ENCODE results near the gene GPN2. TPM values are rescaled to one million over a fixed set of nuclear protein-coding genes. Genes with fewer than 3 reads are reported as not detected.

GPN2 gene
- total and polyA plus RNA-seq, 2 of the 4 experiments (the other 2 are of a cell fraction): 15.4 to 22.2 TPM

- TF ChIP-seq MAFK (IDR thresholded peaks at IDR 0.05; ENCODE audit: low read depth, low read length) (no peak), SMC3 (IDR thresholded peaks at IDR 0.05; ENCODE audit: low read depth, low read length) (no peak)
- H3K4me3 ChIP-seq (ENCODE audit: insufficient read depth, low read depth, low read length): no peak overlapping the region
- H3K23ac ChIP-seq (ENCODE audit: low read depth, low read length): no peak overlapping the region
- ChIA-PET POLR2A (ENCODE audit: unreplicated experiment) (no interaction called here), CTCF (no interaction called here)
- no peak overlapping the region for H3K4ac ChIP-seq (ENCODE audit: low read depth, low read length)
- no peaks in the 10 kb centered on the region for H3K9me3 ChIP-seq (ENCODE audit: control insufficient read depth, insufficient read depth, low read length)
- H3K9me1 ChIP-seq (ENCODE audit: insufficient read depth, low read length): peaks cover 20% of the 10 kb centered on the region
- H3K27me3 ChIP-seq (ENCODE audit: control insufficient read depth, insufficient read depth, low read length): no peaks in the 10 kb centered on the region
- H4K20me1 ChIP-seq (ENCODE audit: insufficient read depth, low read length): no peaks in the 10 kb centered on the region
- DNase-seq: no peak
- no peak overlapping the region for H2BK20ac ChIP-seq (ENCODE audit: low read depth, low read length)
- no peak overlapping the region for H3K4me2 ChIP-seq (ENCODE audit: low read depth, low read length)
- H3K36me3 ChIP-seq (ENCODE audit: control insufficient read depth, insufficient read depth, low read length): peaks cover 36% of the 10 kb centered on the region
- in situ Hi-C loops (cut with MboI; ENCODE audit: low sequenced_read_pairs): no loop called here
- no peak overlapping the region for H2AFZ ChIP-seq (replicated peaks; ENCODE audit: low read length, poor library complexity)
- H3K56ac ChIP-seq (ENCODE audit: extremely low read depth, insufficient read depth, low read length): no peak overlapping the region
- H4K5ac ChIP-seq (ENCODE audit: low read depth, low read length): no peak overlapping the region
- H4K91ac ChIP-seq (ENCODE audit: insufficient read depth, low read depth, low read length): no peak overlapping the region; the same call in 1 of the 2 replicates
- no peak overlapping the region for H3K18ac ChIP-seq (ENCODE audit: low read depth, low read length)
- no peak overlapping the region for H2BK15ac ChIP-seq (ENCODE audit: low read depth, low read length)
- peaks cover 7% of the 10 kb centered on the region; the same call in 1 of the 2 replicates for H3K4me1 ChIP-seq (ENCODE audit: control insufficient read depth, insufficient read depth, low read length)
- H2AK9ac ChIP-seq (replicated peaks; ENCODE audit: low read depth, low read length, poor library complexity): no peak overlapping the region
- no peak overlapping the region for H3K27ac ChIP-seq (ENCODE audit: insufficient read depth, low read length)
- dilution Hi-C loops (cut with HindIII; ENCODE audit: low sequenced_read_pairs, unreplicated experiment): no loop called here
- H3K14ac ChIP-seq (replicated peaks; ENCODE audit: low read depth, low read length): no peak overlapping the region
- no TSS peak for BruUV-seq (replicated peaks)
- H2BK5ac ChIP-seq (ENCODE audit: low read depth, low read length, poor library complexity, severe bottlenecking): no peak overlapping the region
- intact Hi-C loops (cut with micrococcal nuclease): no loop called here
- H2BK120ac ChIP-seq (ENCODE audit: low read depth, low read length): no peak overlapping the region
- ATAC-seq (ENCODE audit: low read depth): no peak
- no peak overlapping the region for H3K9ac ChIP-seq (ENCODE audit: low read depth, low read length)
- H4K8ac ChIP-seq (ENCODE audit: low read depth in 2 of 2, low read length in 2 of 2): no peak overlapping the region
- peaks cover 20 to 58% of the 10 kb centered on the region in 2 experiments for H3K79me1 ChIP-seq (ENCODE audit: low read depth in 1 of 2, low read length in 2 of 2)
- 100% methylated on average over 1 of the region's 2 CpGs; no CpG with 5 or more reads in 1 of the 2 experiments for WGBS, 2 experiments (ENCODE audit: extremely low coverage in 2 of 2, insufficient read length in 1 of 2)
- H2AK5ac ChIP-seq (ENCODE audit: low read depth, low read length): no peak overlapping the region
Observed at GRCh38 chr1:26938659-26939025, 48.6 kb upstream of the GPN2 start.

Measured in IMR-90 (cell line).